ENCODE measurements around the gene USP48. TPM values are rescaled to one million over a fixed set of nuclear protein-coding genes. Genes with fewer than 3 reads are reported as not detected.

The USP48 gene
- total RNA-seq, 1 experiment from 2014 or later, result 29.5 TPM

DNA sequence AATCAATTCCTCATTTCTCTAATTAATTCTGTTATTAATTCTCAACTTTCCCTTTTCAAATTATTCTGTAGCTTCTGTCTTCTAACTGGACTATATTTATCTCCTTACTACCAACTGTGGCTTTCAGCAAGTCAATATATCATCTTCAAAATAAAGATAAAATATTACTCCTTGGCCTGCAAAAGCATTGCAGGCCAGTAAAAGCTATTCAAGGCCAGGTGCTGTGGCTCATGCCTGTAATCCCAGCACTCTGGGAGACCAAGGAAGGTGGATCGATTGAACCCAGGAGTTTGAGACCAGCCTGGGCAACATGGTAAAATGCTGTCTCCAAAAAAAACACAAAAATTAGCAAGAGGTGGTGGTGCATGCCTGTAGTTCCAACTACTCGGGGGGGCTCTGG lies 27.9 kb downstream of the USP48 start:
- no peak for DNase-seq (ENCODE audit: low spot score)
- in situ Hi-C loops (cut with HindIII; ENCODE audit: low sequenced_read_pairs), result no loop called here

DNA sequence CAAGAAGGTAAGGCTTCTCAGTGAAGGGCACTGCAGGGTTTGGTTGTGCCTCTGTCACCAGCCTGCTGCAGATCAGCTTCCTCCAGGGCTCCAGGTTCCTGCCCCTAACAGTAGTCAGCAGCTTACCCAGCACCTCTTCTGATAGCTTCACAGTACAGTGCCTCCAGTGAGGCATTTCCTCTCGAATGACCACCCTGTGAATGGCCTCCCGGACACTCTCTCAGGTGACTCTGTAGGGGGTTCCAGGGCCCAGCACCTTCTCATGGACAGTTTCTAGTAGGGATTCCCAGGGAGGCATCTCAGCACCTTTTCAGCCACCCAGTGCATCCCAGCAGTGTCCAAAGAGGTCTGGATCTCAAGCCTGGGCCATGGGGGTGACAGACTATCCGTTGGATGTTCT lies 28.4 kb downstream of the USP48 start:
- in situ Hi-C loops (cut with HindIII; ENCODE audit: low sequenced_read_pairs), result no loop called here
- no peak for DNase-seq (ENCODE audit: low spot score)

DNA sequence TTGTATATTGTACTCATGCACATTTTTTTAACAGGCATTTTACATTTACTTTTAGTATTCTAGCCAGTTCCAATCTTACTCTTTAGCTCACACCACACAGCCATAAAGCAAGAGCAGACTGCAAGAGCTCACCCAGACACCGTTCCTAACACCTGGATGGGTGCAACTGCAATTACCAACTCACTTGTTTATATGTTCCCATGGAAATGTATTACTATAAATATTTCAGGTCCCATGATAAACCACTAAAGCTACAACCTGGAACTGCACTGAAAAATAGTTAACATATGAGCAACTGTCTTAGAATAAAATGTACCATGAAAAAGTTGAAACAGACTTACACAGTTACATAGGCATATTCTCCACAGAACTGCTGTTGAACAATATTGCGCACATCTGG lies 30.8 kb downstream of the USP48 start:
- in situ Hi-C loops (cut with HindIII; ENCODE audit: low sequenced_read_pairs), result no loop called here
- DNase-seq (ENCODE audit: low spot score), result no peak

DNA sequence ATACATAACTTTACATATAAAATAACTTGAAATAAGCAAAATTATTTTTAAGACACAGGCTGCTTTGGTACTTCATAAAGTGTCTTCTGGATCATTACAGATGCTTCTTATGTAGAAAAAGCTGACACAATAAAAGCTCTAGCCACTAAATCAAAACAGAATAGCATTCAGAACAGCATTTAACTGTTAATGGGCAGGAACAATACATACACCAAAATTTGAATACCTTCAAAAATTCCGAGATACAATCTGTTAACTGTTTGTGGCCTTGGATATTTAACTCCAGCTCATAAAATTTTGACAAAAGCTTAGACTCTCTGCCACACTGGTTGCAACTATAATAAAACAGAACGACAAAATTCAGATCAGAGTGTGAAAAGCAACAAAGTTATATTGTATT lies 31.7 kb downstream of the USP48 start:
- DNase-seq (ENCODE audit: low spot score), result no peak
- in situ Hi-C loops (cut with HindIII; ENCODE audit: low sequenced_read_pairs), result no loop called here

DNA sequence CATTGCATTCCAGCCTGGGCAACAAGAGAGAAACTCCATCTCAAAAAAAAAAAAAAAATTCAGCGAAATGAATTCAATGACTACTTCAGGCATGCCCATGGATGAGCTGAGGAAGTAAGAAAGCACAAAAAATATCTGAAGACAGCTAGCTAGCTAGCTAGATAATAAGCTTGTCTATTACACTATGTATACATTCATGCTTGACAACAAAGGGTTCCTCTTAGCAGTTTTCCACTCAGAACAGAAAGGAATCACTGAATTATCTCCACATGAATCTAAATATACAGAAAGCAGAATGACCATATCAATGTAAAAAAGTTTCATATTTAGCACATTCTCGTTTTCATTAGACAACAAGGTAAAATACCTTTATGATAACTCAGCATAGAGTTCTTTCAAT lies 32.1 kb downstream of the USP48 start:
- in situ Hi-C loops (cut with HindIII; ENCODE audit: low sequenced_read_pairs), result no loop called here
- DNase-seq (ENCODE audit: low spot score), result no peak

DNA sequence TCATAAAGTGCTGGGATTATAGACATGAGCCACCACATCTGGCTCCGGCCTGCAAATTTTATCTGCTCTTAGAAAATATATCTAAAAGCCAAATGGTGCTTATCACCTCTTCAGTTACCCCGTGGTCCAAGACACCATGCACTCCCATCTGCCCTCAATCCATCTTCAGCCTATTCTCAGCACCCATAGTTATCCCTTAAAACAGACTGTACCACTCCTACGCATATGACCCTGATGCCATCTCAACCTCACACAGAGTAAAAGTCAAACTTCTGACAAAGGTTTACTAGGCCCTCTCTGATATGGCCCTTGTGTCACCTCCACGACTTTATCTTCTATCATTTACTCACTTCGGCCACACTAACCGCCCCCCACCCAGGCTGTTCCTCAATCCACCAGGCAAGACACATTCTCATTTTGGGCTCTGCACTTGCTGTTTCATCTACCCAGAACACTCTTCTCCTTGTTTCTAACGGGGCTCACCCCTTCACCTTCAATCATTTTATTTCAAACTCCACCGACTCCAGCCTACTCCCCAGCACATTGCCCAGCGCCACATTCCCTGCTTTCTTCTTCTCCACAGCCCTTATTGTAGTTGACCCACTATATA lies 33.0 kb downstream of the USP48 start:
- DNase-seq (ENCODE audit: low spot score), result no peak
- in situ Hi-C loops (cut with HindIII; ENCODE audit: low sequenced_read_pairs), result no loop called here

DNA sequence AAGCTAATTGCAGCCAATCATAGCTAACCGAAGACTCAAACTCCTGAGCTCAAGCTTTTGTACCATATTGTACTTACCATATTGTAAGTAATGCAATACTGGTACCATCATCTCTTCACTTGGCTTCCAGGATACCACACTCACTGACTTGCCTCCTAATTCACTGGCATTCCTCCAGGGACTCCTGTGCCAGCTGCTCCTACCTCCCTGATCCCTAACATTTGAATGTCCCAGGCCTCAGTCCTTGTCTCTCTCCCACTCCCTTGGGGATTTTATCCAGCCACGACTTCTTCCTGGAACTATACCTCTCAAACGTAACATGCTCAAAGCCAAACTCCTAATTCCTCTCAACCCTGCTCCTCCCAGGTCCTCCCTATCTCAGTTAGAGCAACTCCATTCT lies 33.8 kb downstream of the USP48 start:
- peak; percentile 75 for DNase-seq (ENCODE audit: low spot score)
- in situ Hi-C loops (cut with HindIII; ENCODE audit: low sequenced_read_pairs), result no loop called here

DNA sequence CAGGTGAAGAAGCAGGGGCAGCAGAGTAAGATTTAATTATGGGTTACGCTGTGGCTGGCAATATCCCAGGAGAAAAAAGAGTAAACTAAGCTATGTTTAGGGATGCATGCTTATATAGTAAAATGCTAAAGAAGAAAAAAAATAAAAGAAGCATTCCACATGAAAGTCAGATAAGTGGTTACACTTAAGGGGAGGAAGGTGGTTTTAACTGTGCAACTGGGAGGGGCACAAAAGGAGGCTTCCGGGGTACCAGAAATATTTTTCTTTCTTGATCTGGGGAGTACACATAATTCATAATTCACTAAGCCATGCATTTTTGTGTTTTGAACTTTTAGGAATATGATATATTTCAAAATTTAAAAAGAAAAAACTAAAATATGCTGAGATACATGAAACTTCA lies 39.5 kb downstream of the USP48 start:
- in situ Hi-C loops (cut with HindIII; ENCODE audit: low sequenced_read_pairs), result no loop called here
- no peak for DNase-seq (ENCODE audit: low spot score)

DNA sequence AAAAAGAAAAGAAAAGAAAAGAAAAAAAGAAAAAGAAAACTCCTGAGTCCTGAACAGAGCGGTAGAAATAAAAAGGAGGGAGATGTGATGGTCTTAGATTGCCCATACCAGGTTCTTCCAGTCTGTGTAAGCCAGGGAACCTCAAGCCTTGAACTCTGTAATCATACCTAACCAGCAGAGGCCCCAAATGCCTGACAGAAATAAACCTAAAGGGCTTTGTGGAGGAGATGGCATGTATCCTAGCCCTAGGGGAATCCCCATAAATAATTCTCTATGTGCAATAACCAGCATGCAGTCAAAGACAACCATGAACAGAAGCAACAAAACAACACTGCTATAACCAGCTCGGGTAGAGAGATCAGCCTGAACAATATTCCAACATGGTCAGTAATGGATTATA lies 40.4 kb downstream of the USP48 start:
- DNase-seq (ENCODE audit: low spot score), result no peak
- in situ Hi-C loops (cut with HindIII; ENCODE audit: low sequenced_read_pairs), result no loop called here

DNA sequence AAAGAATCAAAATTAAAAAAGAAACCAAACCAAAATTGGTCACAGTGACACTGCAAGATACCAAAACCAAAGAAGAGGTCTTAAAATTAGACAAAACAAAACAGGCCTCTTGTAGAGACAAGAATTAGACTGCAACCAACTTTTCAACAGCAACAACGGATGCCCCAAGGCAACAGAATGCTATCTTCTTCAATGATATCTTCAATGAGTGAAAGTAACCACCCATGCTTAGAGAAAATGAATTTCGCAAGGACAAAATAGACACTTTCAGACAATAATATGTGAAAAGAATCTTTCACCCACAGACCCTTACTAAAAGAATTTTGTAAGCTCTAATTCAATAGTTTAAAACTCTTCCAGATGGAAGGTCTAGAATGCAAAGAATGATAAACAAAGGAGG lies 41.7 kb downstream of the USP48 start:
- in situ Hi-C loops (cut with HindIII; ENCODE audit: low sequenced_read_pairs), result no loop called here
- no peak for DNase-seq (ENCODE audit: low spot score)

DNA sequence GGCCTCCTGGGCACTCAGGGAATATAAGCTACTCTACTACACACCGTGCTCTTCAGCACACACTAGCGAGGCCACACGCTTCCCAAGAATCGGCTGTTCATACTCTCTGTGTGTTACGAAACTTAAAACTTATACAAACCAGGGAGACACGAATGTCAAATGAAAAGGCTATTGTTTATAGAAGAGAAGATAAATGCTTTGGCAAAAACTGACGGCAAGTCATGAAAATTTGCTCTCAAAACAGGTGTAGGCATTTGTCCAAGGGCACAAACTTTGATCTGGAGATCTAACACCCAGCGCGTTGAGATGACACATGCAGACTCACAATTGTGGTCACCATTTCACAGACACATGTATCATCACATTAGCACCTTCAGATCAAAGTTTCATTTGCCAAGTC lies 46.1 kb downstream of the USP48 start:
- DNase-seq (ENCODE audit: low spot score), result no peak
- in situ Hi-C loops (cut with HindIII; ENCODE audit: low sequenced_read_pairs), result no loop called here

DNA sequence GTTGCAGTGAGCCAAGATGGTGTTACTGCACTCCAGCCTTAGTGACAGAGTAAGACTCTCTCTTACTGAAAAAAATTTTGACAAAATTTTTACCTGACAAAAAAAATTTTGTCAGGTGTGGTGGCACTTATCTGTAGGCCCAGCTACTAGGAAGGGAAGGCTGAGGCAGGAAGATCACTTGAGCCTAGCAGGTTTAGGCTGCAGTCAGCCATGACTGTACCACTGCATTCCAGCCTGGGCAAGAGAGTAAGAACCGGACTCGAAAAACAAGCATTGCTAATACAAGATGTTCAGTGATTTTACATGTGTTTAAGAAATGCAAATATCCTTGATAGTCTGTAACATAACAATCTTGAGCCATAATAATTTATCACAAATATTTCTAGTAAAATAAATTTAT lies 46.9 kb downstream of the USP48 start:
- DNase-seq (ENCODE audit: low spot score), result no peak
- in situ Hi-C loops (cut with HindIII; ENCODE audit: low sequenced_read_pairs), result no loop called here

DNA sequence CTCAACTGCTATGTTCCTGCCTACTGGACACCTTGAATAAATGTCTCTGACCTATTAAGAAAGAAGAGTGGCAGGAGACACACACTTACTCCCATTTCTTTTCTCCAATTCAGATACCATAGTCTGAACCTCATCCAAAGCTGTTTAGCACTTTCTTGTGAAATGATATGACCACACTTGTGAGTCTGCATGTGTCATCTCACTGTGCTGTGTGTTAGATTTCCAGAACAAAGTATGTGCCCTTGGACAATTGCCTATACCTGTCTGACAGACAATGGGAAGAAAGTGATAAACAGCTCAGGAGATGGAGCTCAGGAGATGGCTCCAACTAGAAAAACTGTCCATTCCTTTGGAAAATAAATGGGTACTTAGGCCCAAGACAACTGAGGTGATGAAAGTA lies 48.4 kb downstream of the USP48 start:
- in situ Hi-C loops (cut with HindIII; ENCODE audit: low sequenced_read_pairs), result no loop called here
- DNase-seq (ENCODE audit: low spot score), result no peak

DNA sequence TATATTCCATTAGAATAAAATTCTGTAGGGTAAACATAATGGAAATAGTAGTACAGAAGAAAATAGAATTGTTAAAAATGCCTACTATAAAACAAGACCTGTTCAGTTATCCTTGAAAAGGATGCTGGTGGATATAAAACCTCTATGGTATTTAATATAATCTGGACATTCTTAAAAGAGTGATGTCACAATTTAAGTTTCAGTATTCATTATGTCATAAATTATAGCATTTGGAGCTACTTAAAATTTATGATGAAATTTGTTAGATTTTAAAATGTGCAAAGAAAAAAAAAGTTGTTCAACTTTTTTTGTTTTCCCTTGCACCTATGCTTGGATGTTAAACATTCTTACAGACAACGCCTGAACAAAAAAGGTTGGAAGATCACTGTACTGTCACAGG lies 50.3 kb downstream of the USP48 start:
- in situ Hi-C loops (cut with HindIII; ENCODE audit: low sequenced_read_pairs), result no loop called here

DNA sequence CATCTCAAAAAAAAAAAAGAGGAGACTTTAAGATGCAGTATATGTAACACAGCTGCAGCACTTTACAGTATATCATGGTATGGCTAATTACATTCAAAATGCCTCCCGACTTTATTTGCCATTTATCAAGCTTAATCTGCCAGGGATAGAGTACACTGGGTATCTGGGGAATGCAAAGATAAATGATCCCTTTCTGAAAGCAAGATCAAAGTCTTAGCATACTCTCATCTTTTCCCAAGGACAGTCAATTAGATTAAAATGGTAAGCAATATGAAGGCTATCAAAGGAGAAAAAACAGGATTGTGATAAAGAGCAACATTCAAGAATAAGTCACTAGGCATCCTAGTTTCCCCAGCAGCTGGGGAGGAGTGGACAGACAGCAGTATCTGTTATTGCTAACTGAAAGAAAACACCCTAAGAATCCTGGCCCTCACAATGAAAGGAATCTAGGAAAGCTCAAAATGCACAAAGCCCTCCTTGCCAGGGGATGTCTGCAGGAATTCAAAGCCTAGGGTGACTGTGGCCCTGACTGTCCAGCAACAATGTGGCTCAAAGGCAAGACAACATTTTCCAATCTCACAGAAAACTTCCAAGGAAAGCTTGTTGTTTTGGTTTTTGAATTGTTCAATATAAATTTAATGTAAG lies 57.1 kb downstream of the USP48 start:
- DNase-seq (ENCODE audit: low spot score), result no peak
- in situ Hi-C loops (cut with HindIII; ENCODE audit: low sequenced_read_pairs), result no loop called here

More for the DNA sequence above, 50.3 kb downstream of the USP48 start:
- DNase-seq (ENCODE audit: low spot score), result no peak

DNA sequence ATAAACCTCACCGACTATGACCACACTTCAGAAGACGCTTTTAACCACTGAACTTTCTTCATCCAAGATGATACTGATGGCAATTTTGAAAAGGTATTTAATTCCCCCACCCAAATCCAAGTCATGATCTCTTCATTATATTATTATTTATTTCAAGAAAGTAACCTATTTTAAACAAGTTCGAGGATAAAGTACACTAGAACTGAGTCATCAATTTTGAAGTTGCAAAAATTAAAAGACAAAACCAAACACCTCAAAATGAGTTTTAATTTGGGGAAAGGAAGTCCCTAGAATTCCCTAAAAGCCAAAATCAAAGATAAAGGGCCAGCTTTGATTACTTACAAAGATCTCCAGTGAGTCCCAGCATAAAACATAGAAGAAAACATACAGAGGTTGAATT lies 58.4 kb downstream of the USP48 start:
- DNase-seq (ENCODE audit: low spot score), result no peak
- in situ Hi-C loops (cut with HindIII; ENCODE audit: low sequenced_read_pairs), result no loop called here

DNA sequence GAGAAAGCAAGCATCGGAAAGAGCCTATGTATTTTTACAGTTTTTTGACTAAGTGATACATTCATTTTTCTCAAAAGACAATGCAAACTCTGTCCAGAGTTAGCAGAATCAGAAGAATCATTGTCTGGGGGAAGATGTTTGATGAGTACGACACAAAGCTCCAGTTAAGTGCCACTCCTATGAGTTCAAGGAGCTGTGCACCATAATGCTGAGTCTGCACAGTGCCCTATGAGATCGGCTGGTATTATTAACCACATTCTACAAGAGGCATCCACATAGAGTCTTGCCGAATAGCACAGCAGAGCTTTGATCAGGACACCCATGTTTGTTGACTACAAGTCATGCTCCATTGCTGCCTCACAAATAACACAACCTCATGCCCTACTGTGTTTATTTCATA lies 58.9 kb downstream of the USP48 start:
- DNase-seq (ENCODE audit: low spot score), result no peak
- in situ Hi-C loops (cut with HindIII; ENCODE audit: low sequenced_read_pairs), result no loop called here

DNA sequence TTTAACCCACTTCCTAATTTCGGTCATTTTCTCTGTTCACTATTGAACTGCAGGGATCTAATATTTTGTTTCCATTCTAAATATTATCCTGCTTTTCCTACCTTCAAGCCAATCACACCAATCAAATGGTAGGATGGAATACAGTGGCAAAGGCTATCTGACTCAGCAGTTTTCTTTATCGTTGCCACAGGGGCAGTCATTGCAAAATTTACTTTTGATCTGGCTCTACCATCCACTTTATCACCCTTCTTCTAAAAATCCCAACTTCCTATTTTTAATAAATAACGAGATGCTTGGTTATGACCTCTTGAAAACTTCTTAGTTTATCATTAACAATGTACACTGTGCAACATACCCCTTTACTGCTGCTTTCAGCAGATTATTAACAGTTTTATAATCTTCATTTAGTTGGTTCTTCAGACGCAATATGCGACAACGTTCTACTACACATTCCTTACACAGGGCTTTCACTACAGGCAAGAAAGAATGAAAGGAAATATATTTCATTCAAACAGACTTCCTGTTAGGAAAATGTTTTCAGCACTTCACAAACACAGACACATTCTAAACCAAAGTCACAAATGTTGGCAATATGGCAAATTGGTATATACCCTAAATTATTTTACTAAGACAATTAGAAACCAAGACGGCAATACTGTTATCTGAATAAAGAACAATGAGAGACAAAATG lies 61.5 kb downstream of the USP48 start:
- in situ Hi-C loops (cut with HindIII; ENCODE audit: low sequenced_read_pairs), result no loop called here
- no peak for DNase-seq (ENCODE audit: low spot score)

DNA sequence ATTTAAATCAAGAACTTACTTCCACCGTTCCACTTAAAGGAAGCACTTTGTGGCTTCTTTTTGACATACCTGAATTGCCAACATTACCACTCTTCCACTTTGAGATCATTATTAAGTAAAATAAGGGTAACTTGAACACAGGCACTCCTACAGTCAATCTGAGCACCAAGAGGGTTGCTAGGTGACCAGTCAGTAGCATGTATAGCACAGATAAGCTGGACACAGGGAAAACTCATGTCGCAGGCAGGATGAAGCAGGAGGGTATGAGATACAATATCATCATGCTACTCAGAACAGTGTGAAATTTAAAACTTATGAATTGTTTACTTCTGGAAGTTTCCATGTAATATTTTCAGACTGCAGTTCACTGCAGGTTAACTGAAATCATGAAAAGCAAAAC lies 66.8 kb downstream of the USP48 start:
- no peak for DNase-seq (ENCODE audit: low spot score)
- in situ Hi-C loops (cut with HindIII; ENCODE audit: low sequenced_read_pairs), result no loop called here

DNA sequence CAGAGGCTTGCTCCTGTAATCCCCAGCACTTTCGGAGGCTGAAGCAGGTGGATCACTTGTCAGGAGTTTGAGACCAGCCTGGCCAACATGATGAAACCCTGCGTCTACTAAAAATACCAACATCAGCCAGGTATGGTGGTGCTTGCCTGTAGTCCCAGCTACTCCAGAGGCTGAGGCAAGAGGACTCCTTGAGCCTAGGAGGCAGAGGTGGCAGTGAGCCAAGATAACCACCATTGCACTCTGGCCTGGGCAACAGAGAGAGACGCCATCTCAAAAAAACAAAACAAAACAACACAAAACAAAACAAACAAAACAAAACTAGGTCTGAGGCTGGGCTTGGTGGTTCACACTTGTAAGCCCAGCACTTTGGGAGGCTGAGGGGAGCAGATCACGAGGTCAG lies 75.1 kb downstream of the USP48 start:
- in situ Hi-C loops (cut with HindIII; ENCODE audit: low sequenced_read_pairs), result no loop called here
- DNase-seq (ENCODE audit: low spot score), result no peak
